IPS-20b (cell line): Measurements from ENCODE around the gene AARS2.

Experiments
- H3K27ac ChIP-seq: one replicate; pipeline ENCODE4 v1.5.1; 2013; ENCODE audit warnings: low read length
- H3K27me3 ChIP-seq: 2 replicates; pipeline ENCODE4 v1.6.1; 2013; ENCODE audit warnings: mild to moderate bottlenecking, low read length, inconsistent platforms; ENCODE audit not compliant: insufficient read depth
- H3K36me3 ChIP-seq: 2 replicates; pipeline ENCODE4 v1.6.1; 2013; ENCODE audit warnings: low read depth, mild to moderate bottlenecking, inconsistent platforms, low read length, moderate library complexity; ENCODE audit not compliant: insufficient read depth
- H3K4me1 ChIP-seq: 2 replicates; pipeline ENCODE4 v1.6.1; 2013; ENCODE audit warnings: mild to moderate bottlenecking, control low read depth, inconsistent platforms, low read length, moderate library complexity; ENCODE audit not compliant: insufficient read depth
- H3K4me3 ChIP-seq: 2 replicates; pipeline ENCODE4 v1.5.1; 2013; ENCODE audit warnings: mild to moderate bottlenecking, low read length, inconsistent platforms
- H3K9ac ChIP-seq: 2 replicates; pipeline ENCODE4 v1.6.1; 2013; ENCODE audit warnings: low read depth, mild to moderate bottlenecking, inconsistent platforms, low read length, moderate library complexity
- H3K9me3 ChIP-seq: 2 replicates; pipeline ENCODE4 v1.6.1; 2013; ENCODE audit warnings: mild to moderate bottlenecking, low read depth, low read length, inconsistent platforms; ENCODE audit not compliant: insufficient read depth

AARS2 gene

GRCh38 chr6:44309092-44309491, 4.1 kb downstream of the AARS2 start:
- H3K27ac ChIP-seq, result no peak overlapping the region
- H3K36me3 ChIP-seq, result peaks cover 75% of the 10 kb centered on the region

GRCh38 chr6:44307217-44307616, 5.9 kb downstream of the AARS2 start:
- Histone ChIP-seq H3K9ac (no peak overlapping the region), H3K9me3 (no peaks in the 10 kb centered on the region), H3K27me3 (no peaks in the 10 kb centered on the region), H3K27ac (no peak overlapping the region), H3K4me3 (no peak overlapping the region), H3K36me3 (peaks cover 94% of the 10 kb centered on the region), H3K4me1 (no peaks in the 10 kb centered on the region)

More at GRCh38 chr6:44309092-44309491, 4.1 kb downstream of the AARS2 start:
- Histone ChIP-seq H3K4me1 (no peaks in the 10 kb centered on the region), H3K4me3 (no peak overlapping the region), H3K9ac (no peak overlapping the region), H3K9me3 (no peaks in the 10 kb centered on the region), H3K27me3 (no peaks in the 10 kb centered on the region)

- Histone ChIP-seq H3K27me3 (no peaks in the 10 kb centered on the region), H3K9ac (no peak overlapping the region), H3K36me3 (peaks cover 98% of the 10 kb centered on the region), H3K4me1 (no peaks in the 10 kb centered on the region), H3K27ac (no peak overlapping the region), H3K4me3 (no peak overlapping the region), H3K9me3 (no peaks in the 10 kb centered on the region)
Observed at GRCh38 chr6:44306710-44307109, 6.4 kb downstream of the AARS2 start.

- no peaks in the 10 kb centered on the region for H3K9me3 ChIP-seq
- H3K27ac ChIP-seq, result no peak overlapping the region
- H3K4me3 ChIP-seq, result no peak overlapping the region
- no peak overlapping the region for H3K9ac ChIP-seq
- H3K27me3 ChIP-seq, result no peaks in the 10 kb centered on the region
- H3K36me3 ChIP-seq, result peaks cover 98% of the 10 kb centered on the region
- H3K4me1 ChIP-seq, result no peaks in the 10 kb centered on the region
Observed at GRCh38 chr6:44305200-44305725, 7.9 kb downstream of the AARS2 start.

GRCh38 chr6:44304282-44305199, 8.6 kb downstream of the AARS2 start:
- Histone ChIP-seq H3K36me3 (peaks cover 94% of the 10 kb centered on the region), H3K4me1 (no peaks in the 10 kb centered on the region), H3K9ac (no peak overlapping the region), H3K9me3 (no peaks in the 10 kb centered on the region), H3K4me3 (no peak overlapping the region), H3K27me3 (no peaks in the 10 kb centered on the region), H3K27ac (no peak overlapping the region)

GRCh38 chr6:44303842-44304241, 9.3 kb downstream of the AARS2 start:
- Histone ChIP-seq H3K4me3 (no peak overlapping the region), H3K36me3 (peaks cover 87% of the 10 kb centered on the region)

GRCh38 chr6:44302856-44303255, 10.3 kb downstream of the AARS2 start:
- Histone ChIP-seq H3K36me3 (peaks cover 79% of the 10 kb centered on the region), H3K9ac (no peak overlapping the region), H3K9me3 (no peaks in the 10 kb centered on the region)

More at GRCh38 chr6:44303842-44304241, 9.3 kb downstream of the AARS2 start:
- Histone ChIP-seq H3K4me1 (no peaks in the 10 kb centered on the region), H3K27me3 (peaks cover under 1% of the 10 kb centered on the region; the same call in 1 of the 2 replicates), H3K9ac (no peak overlapping the region), H3K27ac (no peak overlapping the region), H3K9me3 (no peaks in the 10 kb centered on the region)

GRCh38 chr6:44301782-44302564, 11.2 kb downstream of the AARS2 start:
- H3K36me3 ChIP-seq, result peaks cover 70% of the 10 kb centered on the region
- peaks cover 18% of the 10 kb centered on the region for H3K27me3 ChIP-seq
- H3K27ac ChIP-seq, result no peak overlapping the region
- H3K4me3 ChIP-seq, result no peak overlapping the region
- H3K9me3 ChIP-seq, result no peaks in the 10 kb centered on the region
- no peak overlapping the region for H3K9ac ChIP-seq
- no peaks in the 10 kb centered on the region; the same call in 1 of the 2 replicates for H3K4me1 ChIP-seq

More at GRCh38 chr6:44302856-44303255, 10.3 kb downstream of the AARS2 start:
- H3K27ac ChIP-seq, result no peak overlapping the region
- peaks cover 10% of the 10 kb centered on the region for H3K27me3 ChIP-seq
- no peak overlapping the region for H3K4me3 ChIP-seq
- no peaks in the 10 kb centered on the region for H3K4me1 ChIP-seq

- Histone ChIP-seq H3K9me3 (no peaks in the 10 kb centered on the region), H3K4me3 (no peak overlapping the region), H3K4me1 (no peaks in the 10 kb centered on the region; the same call in 1 of the 2 replicates), H3K9ac (no peak overlapping the region), H3K36me3 (peaks cover 61% of the 10 kb centered on the region), H3K27me3 (peaks cover 27% of the 10 kb centered on the region), H3K27ac (no peak overlapping the region)
Observed at GRCh38 chr6:44301106-44301505, 12.0 kb downstream of the AARS2 start.

- Histone ChIP-seq H3K9ac (no peak overlapping the region), H3K4me3 (no peak overlapping the region), H3K36me3 (peaks cover 54% of the 10 kb centered on the region), H3K9me3 (no peaks in the 10 kb centered on the region), H3K4me1 (no peaks in the 10 kb centered on the region; the same call in 1 of the 2 replicates), H3K27me3 (peaks cover 35% of the 10 kb centered on the region), H3K27ac (no peak overlapping the region)
Observed at GRCh38 chr6:44300292-44300823, 12.8 kb downstream of the AARS2 start.

GRCh38 chr6:44298864-44299263, 14.3 kb downstream of the AARS2 start:
- Histone ChIP-seq H3K4me1 (no peaks in the 10 kb centered on the region; the same call in 1 of the 2 replicates), H3K9me3 (no peaks in the 10 kb centered on the region), H3K36me3 (peaks cover 39% of the 10 kb centered on the region), H3K27ac (no peak overlapping the region), H3K4me3 (no peak overlapping the region), H3K9ac (no peak overlapping the region), H3K27me3 (peaks cover 42% of the 10 kb centered on the region)
